Ovary (tissue), 3 donors: ENCODE measurements around the gene SEMG2.

ENCODE experiments used
- CTCF ChIP-seq, 3 donors: fragments of 450-650 bp in 2 of 3; fragments of 200-600 bp in 1 of 3; IDR thresholded peaks; one replicate each; pipeline versions ENCODE4 v1.5.1 to v1.8.0; 2016 to 2022; ENCODE audit warnings: antibody characterized with exemption in 3 of 3, mild to moderate bottlenecking in 1 of 3
- EP300 ChIP-seq: sonication (generic); formaldehyde crosslinking; IDR thresholded peaks from one replicate; pipeline ENCODE4 v1.6.1; 2017; ENCODE audit warnings: antibody characterized with exemption
- POLR2A ChIP-seq: fragments of 450-650 bp; IDR thresholded peaks from one replicate; pipeline ENCODE4 v1.6.1; 2017; ENCODE audit warnings: antibody characterized with exemption, mild to moderate bottlenecking, moderate library complexity
- donor health status: DM: no; HTN: no; CAD: no.

GRCh38 chr20:45238139-45238538, 17.0 kb downstream of the SEMG2 start:
- TF ChIP-seq POLR2A (no peak), CTCF (IDR thresholded peaks at IDR 0.05) (no peak), EP300 (no peak)
